DMS53 treated with DMSO at 0.1 percent for 48 hours (cell line): ENCODE measurements around the gene DCDC1.

Experiments
- DNase-seq: peaks from one replicate; lab custom pipeline; 2025; ENCODE audit not compliant: unreplicated experiment; lab: John Stamatoyannopoulos, UW

Gene DCDC1

GRCh38 chr11:31233425-31233824 is 136.1 kb downstream of the DCDC1 start:
- DNase-seq = no peak

- DNase-seq = no peak
Observed at GRCh38 chr11:31231601-31232000, 137.9 kb downstream of the DCDC1 start.

GRCh38 chr11:31218847-31219246 is 150.7 kb downstream of the DCDC1 start:
- DNase-seq = no peak

- DNase-seq = no peak
Observed at GRCh38 chr11:31214372-31214771, 155.2 kb downstream of the DCDC1 start.

- no peak for DNase-seq
Observed at GRCh38 chr11:31199378-31199777, 170.2 kb downstream of the DCDC1 start.

- DNase-seq = no peak
Observed at GRCh38 chr11:31173926-31174680, 195.4 kb downstream of the DCDC1 start.

GRCh38 chr11:31160504-31161422 is 208.8 kb downstream of the DCDC1 start:
- no peak for DNase-seq

GRCh38 chr11:31150841-31151240 is 218.7 kb downstream of the DCDC1 start:
- DNase-seq = no peak

- DNase-seq = no peak
Observed at GRCh38 chr11:31150011-31150410, 219.5 kb downstream of the DCDC1 start.

GRCh38 chr11:31141789-31142188 is 227.8 kb downstream of the DCDC1 start:
- no peak for DNase-seq

GRCh38 chr11:31139479-31139878 is 230.1 kb downstream of the DCDC1 start:
- DNase-seq = no peak

- DNase-seq = no peak
Observed at GRCh38 chr11:31132531-31133421, 236.8 kb downstream of the DCDC1 start.

- DNase-seq = no peak
Observed at GRCh38 chr11:31131760-31132159, 237.8 kb downstream of the DCDC1 start.

GRCh38 chr11:31127290-31127689 is 242.2 kb downstream of the DCDC1 start:
- no peak for DNase-seq

GRCh38 chr11:31120428-31120827 is 249.1 kb downstream of the DCDC1 start:
- no peak for DNase-seq

- no peak for DNase-seq
Observed at GRCh38 chr11:31118566-31118965, 251.0 kb downstream of the DCDC1 start.

GRCh38 chr11:31117038-31117437 is 252.5 kb downstream of the DCDC1 start:
- DNase-seq = no peak

GRCh38 chr11:31114442-31114841 is 255.1 kb downstream of the DCDC1 start:
- no peak for DNase-seq

- no peak for DNase-seq
Observed at GRCh38 chr11:31110830-31111229, 258.7 kb downstream of the DCDC1 start.

- DNase-seq = no peak
Observed at GRCh38 chr11:31109446-31109845, 260.1 kb downstream of the DCDC1 start.

- no peak for DNase-seq
Observed at GRCh38 chr11:31107649-31108048, 261.9 kb downstream of the DCDC1 start.
